Bronchial epithelial cell (primary cell): ENCODE measurements around the gene GCNT2. TPM values are rescaled to one million over a fixed set of nuclear protein-coding genes. Genes with fewer than 3 reads are reported as not detected.

ENCODE experiments used
- DNase-seq: peaks from one replicate; pipeline ENCODE4 v3.0.0-alpha.2; 2010; ENCODE audit warnings: low read depth
- FAIRE-seq: peaks from 2 replicates; lab custom pipeline; 2011; peaks lifted over from hg19 to GRCh38; lab: Jason Lieb, UNC
- H3K27me3 ChIP-seq: 2 replicates; pipeline ENCODE4 v1.5.1; 2011; ENCODE audit warnings: low read length; ENCODE audit not compliant: control insufficient read depth, insufficient read depth
- H3K36me3 ChIP-seq: 2 replicates; pipeline ENCODE4 v1.5.1; 2011; ENCODE audit warnings: low read length; ENCODE audit not compliant: control insufficient read depth, insufficient read depth
- H3K4me3 ChIP-seq: 2 replicates; pipeline ENCODE4 v1.5.1; 2011; ENCODE audit warnings: mild to moderate bottlenecking, low read depth, low read length, control low read depth
- total RNA-seq: library from RNA; depleted of rRNA; stranded (reverse); fragments of >200 nt; gene quantifications from 2 replicates; pipeline ENCODE4 v1.2.1, GENCODE V29; 2014
- TF ChIP-seq, protein P1 (sequence below): IDR thresholded peaks from 2 replicates; pipeline ENCODE4 v1.5.1; 2011; ENCODE audit warnings: mild to moderate bottlenecking, moderate library complexity, low read length, control low read depth, inconsistent platforms; ENCODE audit not compliant: insufficient read depth, severe bottlenecking

The GCNT2 gene
- total RNA-seq, 1 donor from 2014 or later, result 10.3 TPM

DNA sequence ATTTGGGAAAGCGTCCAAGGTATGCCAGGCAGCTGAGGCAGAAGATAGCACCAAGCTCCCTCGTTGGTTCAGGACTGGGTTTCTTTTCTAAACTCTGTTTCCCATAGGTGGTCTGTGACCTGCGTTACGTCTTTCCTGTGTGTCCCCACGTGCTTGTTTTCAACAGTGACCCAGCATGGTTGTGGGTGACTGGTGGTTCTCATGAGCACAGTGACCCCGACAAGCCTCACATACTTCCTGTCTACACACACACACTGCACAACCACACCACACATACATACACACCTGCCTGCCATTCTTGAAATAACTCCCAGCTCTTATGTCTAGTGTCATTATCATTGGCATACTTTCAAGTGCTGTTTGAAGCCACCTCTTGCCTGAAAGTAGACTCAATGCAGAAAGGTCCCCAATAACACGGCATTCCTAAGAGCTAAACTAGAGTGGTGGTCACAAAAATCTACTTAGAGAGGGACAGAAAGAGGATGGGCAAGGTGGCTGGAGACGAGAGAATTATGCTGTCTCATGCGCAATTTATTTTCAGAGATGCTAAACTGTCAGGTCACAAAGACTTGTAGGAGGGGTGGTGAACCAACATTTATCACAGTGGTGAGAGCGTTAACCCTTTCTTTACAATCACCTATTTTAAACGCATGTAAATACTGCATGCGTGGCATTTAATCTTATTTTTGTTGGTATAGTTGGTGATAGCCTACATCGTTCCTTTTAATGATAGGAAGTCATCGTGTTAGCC is 66.7 kb downstream of the GCNT2 start:
- DNase-seq, result no peak
- Histone ChIP-seq H3K27me3 (no peaks in the 10 kb centered on the region), H3K4me3 (no peak overlapping the region), H3K36me3 (no peaks in the 10 kb centered on the region)
- peak; percentile 52 for FAIRE-seq
- TF ChIP-seq, protein P1, sequence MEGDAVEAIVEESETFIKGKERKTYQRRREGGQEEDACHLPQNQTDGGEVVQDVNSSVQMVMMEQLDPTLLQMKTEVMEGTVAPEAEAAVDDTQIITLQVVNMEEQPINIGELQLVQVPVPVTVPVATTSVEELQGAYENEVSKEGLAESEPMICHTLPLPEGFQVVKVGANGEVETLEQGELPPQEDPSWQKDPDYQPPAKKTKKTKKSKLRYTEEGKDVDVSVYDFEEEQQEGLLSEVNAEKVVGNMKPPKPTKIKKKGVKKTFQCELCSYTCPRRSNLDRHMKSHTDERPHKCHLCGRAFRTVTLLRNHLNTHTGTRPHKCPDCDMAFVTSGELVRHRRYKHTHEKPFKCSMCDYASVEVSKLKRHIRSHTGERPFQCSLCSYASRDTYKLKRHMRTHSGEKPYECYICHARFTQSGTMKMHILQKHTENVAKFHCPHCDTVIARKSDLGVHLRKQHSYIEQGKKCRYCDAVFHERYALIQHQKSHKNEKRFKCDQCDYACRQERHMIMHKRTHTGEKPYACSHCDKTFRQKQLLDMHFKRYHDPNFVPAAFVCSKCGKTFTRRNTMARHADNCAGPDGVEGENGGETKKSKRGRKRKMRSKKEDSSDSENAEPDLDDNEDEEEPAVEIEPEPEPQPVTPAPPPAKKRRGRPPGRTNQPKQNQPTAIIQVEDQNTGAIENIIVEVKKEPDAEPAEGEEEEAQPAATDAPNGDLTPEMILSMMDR, result no peak

- H3K27me3 ChIP-seq, result no peaks in the 10 kb centered on the region
Measured at GRCh38 chr6:10588562-10589428, 67.6 kb downstream of the GCNT2 start.

DNA sequence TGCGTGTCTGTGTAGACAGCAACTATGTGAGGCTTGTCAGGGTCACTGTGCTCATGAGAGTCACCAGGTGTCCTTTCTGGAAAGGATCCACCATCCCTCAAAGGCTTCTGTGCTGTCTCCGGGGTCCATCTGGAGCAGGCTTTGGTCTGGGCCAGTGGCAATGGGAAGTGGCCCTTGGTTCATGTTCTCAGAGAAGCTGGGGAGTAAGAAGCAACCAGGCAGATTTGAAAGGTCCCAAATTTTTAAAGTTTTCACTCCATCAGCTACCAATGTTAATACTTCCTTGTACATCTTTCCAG is 68.2 kb downstream of the GCNT2 start:
- TF ChIP-seq, protein P1, result no peak
- Histone ChIP-seq H3K4me3 (no peak overlapping the region), H3K27me3 (no peaks in the 10 kb centered on the region), H3K36me3 (no peaks in the 10 kb centered on the region)
- FAIRE-seq, result no peak
- DNase-seq, result no peak

More at GRCh38 chr6:10588562-10589428, 67.6 kb downstream of the GCNT2 start:
- Histone ChIP-seq H3K4me3 (no peak overlapping the region), H3K36me3 (no peaks in the 10 kb centered on the region)
- TF ChIP-seq, protein P1, result no peak
- FAIRE-seq (peak; percentile 84), DNase-seq (no peak)

DNA sequence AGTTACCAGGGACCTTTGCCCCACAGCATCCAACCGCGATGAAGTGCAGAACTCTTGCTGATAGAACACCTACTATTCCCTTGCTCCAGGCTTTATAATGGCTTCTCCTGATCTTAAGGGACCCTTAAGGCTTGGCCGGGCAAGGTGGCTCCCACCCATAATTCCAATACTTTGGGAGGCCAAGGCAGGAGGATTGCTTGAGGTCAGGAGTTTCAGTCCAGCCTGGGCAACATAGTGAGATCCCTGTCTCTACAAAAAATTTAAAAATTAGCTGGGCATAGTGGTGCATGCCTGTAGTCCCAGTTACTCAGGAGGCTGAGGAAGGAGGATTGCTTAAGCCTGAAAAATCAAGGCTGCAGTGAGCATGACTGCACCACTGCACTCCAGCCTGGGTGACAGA is 68.8 kb downstream of the GCNT2 start:
- H3K27me3 ChIP-seq, result no peaks in the 10 kb centered on the region
- FAIRE-seq (no peak), DNase-seq (no peak)
- no peak overlapping the region for H3K4me3 ChIP-seq
- TF ChIP-seq, protein P1, result no peak
- no peaks in the 10 kb centered on the region for H3K36me3 ChIP-seq

DNA sequence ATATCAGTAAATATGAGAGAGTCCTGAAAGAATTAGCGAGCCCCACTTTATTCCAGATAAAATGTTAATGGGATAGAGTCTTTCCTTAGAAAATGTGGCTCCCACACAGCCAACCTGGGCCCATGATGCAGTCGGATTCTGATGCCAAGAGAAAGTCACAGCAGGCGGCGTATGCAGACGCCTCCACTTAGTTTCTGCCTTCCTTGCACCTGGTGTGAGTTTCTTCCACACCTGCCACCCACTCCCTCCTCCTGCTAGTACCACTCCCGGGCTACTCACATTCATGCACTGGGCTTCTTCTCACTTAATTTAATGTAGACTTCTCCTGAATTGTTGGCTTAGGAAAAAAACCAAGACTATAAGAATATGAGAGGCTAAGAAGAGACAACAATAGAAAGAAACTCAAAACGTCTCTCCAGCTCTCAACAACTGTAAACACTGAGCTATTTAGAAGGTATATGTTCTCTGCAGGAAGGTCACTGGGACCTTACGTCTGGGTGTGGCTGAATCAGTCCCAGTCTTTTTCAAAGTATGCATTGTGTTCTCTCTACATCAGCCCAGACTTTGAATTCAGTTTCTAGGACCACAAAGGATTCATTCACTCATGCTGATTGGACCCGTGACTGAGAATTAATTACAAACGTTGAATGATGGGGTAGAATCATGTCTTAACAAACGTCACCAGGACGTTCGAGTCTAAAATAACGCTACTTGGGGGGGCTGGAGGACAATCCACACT is 70.4 kb downstream of the GCNT2 start:
- FAIRE-seq (no peak), DNase-seq (no peak)
- Histone ChIP-seq H3K4me3 (no peak overlapping the region), H3K36me3 (no peaks in the 10 kb centered on the region), H3K27me3 (no peaks in the 10 kb centered on the region)
- TF ChIP-seq, protein P1, result no peak
